Measurements from ENCODE around the gene TRPC6.

Gene TRPC6

GRCh38 chr11:101583251-101584128 lies at the start of gene TRPC6:
TRPC6 (minus strand) TSS chr11:101584007; CDS start chr11:101583503, 504 bp downstream.
- TF ChIP-seq EZH2phosphoT487 (IDR thresholded peaks at IDR 0.05; ENCODE audit: borderline replicate concordance) = no peak
- no peak for TF ChIP-seq CTCF (conservative IDR thresholded peaks at IDR 0.05; ENCODE audit: low read length)
- no peak within 1 kb of the TSS for H3K4me2 ChIP-seq (ENCODE audit: low read depth, low read length, poor library complexity, severe bottlenecking)
- H3K4me1 ChIP-seq (ENCODE audit: insufficient read depth, low read length, poor library complexity, severe bottlenecking) = no peaks in the 10 kb centered on the region
- no peak within 1 kb of the TSS for H3K4me3 ChIP-seq (ENCODE audit: low read length, poor library complexity, severe bottlenecking)
- H3F3A ChIP-seq (ENCODE audit: low read depth) = no peaks in the 10 kb centered on the region
- no peaks in the 10 kb centered on the region for H3K79me2 ChIP-seq (ENCODE audit: insufficient read depth, low read length)
- H3K27me3 ChIP-seq (ENCODE audit: insufficient read depth, low read length, poor library complexity, severe bottlenecking) = no peaks in the 10 kb centered on the region
- no peak within 1 kb of the TSS for H3K9ac ChIP-seq (ENCODE audit: low read depth, low read length, poor library complexity, severe bottlenecking)
- H3K36me3 ChIP-seq (ENCODE audit: insufficient read depth, low read length) = no peaks in the 10 kb centered on the region
- H3K9me2 ChIP-seq (replicated peaks; ENCODE audit: low read depth, low read length) = no peaks in the 10 kb centered on the region
- no peak within 1 kb of the TSS for H2AFZ ChIP-seq (ENCODE audit: low read length)
- H3K9me3 ChIP-seq (ENCODE audit: insufficient read depth, low read depth, low read length) = no peaks in the 10 kb centered on the region
- H4K20me1 ChIP-seq (ENCODE audit: insufficient read depth, low read length, poor library complexity, severe bottlenecking) = no peaks in the 10 kb centered on the region

GRCh38 chr11:101620026-101620425 lies 36.2 kb upstream of the TRPC6 start:
- H3K9me2 ChIP-seq (replicated peaks; ENCODE audit: low read depth, low read length) = no peaks in the 10 kb centered on the region
- H3K9me3 ChIP-seq (ENCODE audit: insufficient read depth, low read depth, low read length) = no peaks in the 10 kb centered on the region
- H3K4me2 ChIP-seq (ENCODE audit: low read depth, low read length, poor library complexity, severe bottlenecking) = no peak overlapping the region
- H3K9ac ChIP-seq (ENCODE audit: low read depth, low read length, poor library complexity, severe bottlenecking) = no peak overlapping the region
- no peak for TF ChIP-seq EZH2phosphoT487 (IDR thresholded peaks at IDR 0.05; ENCODE audit: borderline replicate concordance)
- TF ChIP-seq CTCF (conservative IDR thresholded peaks at IDR 0.05; ENCODE audit: low read length) = peak; percentile 42
- no peaks in the 10 kb centered on the region for H3K4me1 ChIP-seq (ENCODE audit: insufficient read depth, low read length, poor library complexity, severe bottlenecking)
- H3F3A ChIP-seq (ENCODE audit: low read depth) = no peaks in the 10 kb centered on the region
- no peak overlapping the region for H2AFZ ChIP-seq (ENCODE audit: low read length)
- H3K36me3 ChIP-seq (ENCODE audit: insufficient read depth, low read length) = no peaks in the 10 kb centered on the region
- no peaks in the 10 kb centered on the region for H3K79me2 ChIP-seq (ENCODE audit: insufficient read depth, low read length)
- H4K20me1 ChIP-seq (ENCODE audit: insufficient read depth, low read length, poor library complexity, severe bottlenecking) = no peaks in the 10 kb centered on the region
- H3K4me3 ChIP-seq (ENCODE audit: low read length, poor library complexity, severe bottlenecking) = no peak overlapping the region
- H3K27me3 ChIP-seq (ENCODE audit: insufficient read depth, low read length, poor library complexity, severe bottlenecking) = no peaks in the 10 kb centered on the region

- Histone ChIP-seq H3K36me3 (ENCODE audit: insufficient read depth, low read length) (no peaks in the 10 kb centered on the region), H3K9me3 (ENCODE audit: insufficient read depth, low read depth, low read length) (no peaks in the 10 kb centered on the region), H2AFZ (ENCODE audit: low read length) (no peak overlapping the region), H3K79me2 (ENCODE audit: insufficient read depth, low read length) (no peaks in the 10 kb centered on the region), H3F3A (ENCODE audit: low read depth) (no peaks in the 10 kb centered on the region), H3K4me3 (ENCODE audit: low read length, poor library complexity, severe bottlenecking) (no peak overlapping the region), H3K27me3 (ENCODE audit: insufficient read depth, low read length, poor library complexity, severe bottlenecking) (no peaks in the 10 kb centered on the region), H3K4me2 (ENCODE audit: low read depth, low read length, poor library complexity, severe bottlenecking) (no peak overlapping the region), H3K9me2 (replicated peaks; ENCODE audit: low read depth, low read length) (no peaks in the 10 kb centered on the region), H3K9ac (ENCODE audit: low read depth, low read length, poor library complexity, severe bottlenecking) (no peak overlapping the region), H3K4me1 (ENCODE audit: insufficient read depth, low read length, poor library complexity, severe bottlenecking) (no peaks in the 10 kb centered on the region), H4K20me1 (ENCODE audit: insufficient read depth, low read length, poor library complexity, severe bottlenecking) (no peaks in the 10 kb centered on the region)
- TF ChIP-seq EZH2phosphoT487 (IDR thresholded peaks at IDR 0.05; ENCODE audit: borderline replicate concordance) (no peak), CTCF (conservative IDR thresholded peaks at IDR 0.05; ENCODE audit: low read length) (no peak)
Observed at GRCh38 chr11:101618709-101619108, 34.9 kb upstream of the TRPC6 start.
